ENCODE data around the gene S100A2. TPM values are rescaled to one million over a fixed set of nuclear protein-coding genes. Genes with fewer than 3 reads are reported as not detected.

S100A2 gene
- total and polyA plus RNA-seq, 2 donors (not counting 1 experiment from before 2014, with no cell fraction given) = 0.19 TPM; not detected in 1

- H3K27ac Mint-ChIP-seq = peak within 1 kb of the TSS; percentile 37
- CTCF ChIA-PET = interaction anchor here (1.6 to 7.5 kb wide), 2 partner anchors 14 to 16 kb away, joined by 5 to 59 read pairs; partner anchors contain the start of gene S100A6
- no peak within 1 kb of the TSS for H2AFZ ChIP-seq (ENCODE audit: insufficient read depth, low read depth, low read length, poor library complexity, severe bottlenecking)
- H3K4me1 Mint-ChIP-seq = peaks cover 31% of the 10 kb centered on the region
- 78% methylated on average over 11 of the region's 14 CpGs for WGBS (ENCODE audit: insufficient coverage)
- no peaks in the 10 kb centered on the region for H3K36me3 ChIP-seq (replicated peaks in 1 of 2; ENCODE audit: control extremely low read depth in 1 of 2, control insufficient read depth in 1 of 2, extremely low read depth in 1 of 2, insufficient read depth in 2 of 2, low read length in 1 of 2)
- no peaks in the 10 kb centered on the region for H4K20me1 ChIP-seq (ENCODE audit: control insufficient read depth, insufficient read depth, low read length, poor library complexity, severe bottlenecking)
- H3K9me3 ChIP-seq (ENCODE audit: control extremely low read depth in 1 of 3, control insufficient read depth in 2 of 3, insufficient read depth in 1 of 3, low read length in 2 of 3) = no peaks in the 10 kb centered on the region
- POLR2A ChIA-PET = no interaction called here
- DNase-seq (no peak), ATAC-seq (ENCODE audit: low read depth) (no peak)
- TF ChIP-seq EZH2 (IDR thresholded peaks at IDR 0.05; ENCODE audit: borderline replicate concordance, insufficient read depth, low read depth, low read length, poor library complexity, severe bottlenecking) (no peak), CTCF (IDR thresholded peaks at IDR 0.05) (no peak)
- H3K79me2 ChIP-seq (ENCODE audit: control insufficient read depth, insufficient read depth, low read length) = no peaks in the 10 kb centered on the region
- peaks cover 0 to 5% (median 0%) of the 10 kb centered on the region in 4 experiments for H3K27me3 ChIP-seq (replicated peaks in 1 of 4; ENCODE audit: control extremely low read depth in 1 of 4, control insufficient read depth in 3 of 4, insufficient read depth in 4 of 4, low read length in 3 of 4)
- H3K27me3 Mint-ChIP-seq = peaks cover 16% of the 10 kb centered on the region
- H3K4me1 ChIP-seq (ENCODE audit: control insufficient read depth in 2 of 2, insufficient read depth in 2 of 2, low read length in 2 of 2) = peaks cover 22 to 28% of the 10 kb centered on the region in 2 donors
- no peak within 1 kb of the TSS for H3K4me3 Mint-ChIP-seq
- no peak within 1 kb of the TSS for H3K9ac ChIP-seq (ENCODE audit: low read length)
- intact Hi-C loops (cut with micrococcal nuclease) = no loop called here
- no peak within 1 kb of the TSS for H3K4me3 ChIP-seq (ENCODE audit: control extremely low read depth in 1 of 5, extremely low read depth in 1 of 5, insufficient read depth in 1 of 5, low read depth in 2 of 5, low read length in 4 of 5)
- H3K27ac ChIP-seq (ENCODE audit: low read length in 2 of 2) = no peak within 1 kb of the TSS
- no peaks in the 10 kb centered on the region for H3K9me3 Mint-ChIP-seq (ENCODE audit: insufficient read depth)
- H3K4me2 ChIP-seq (replicated peaks; ENCODE audit: low read depth, low read length, poor library complexity, severe bottlenecking) = no peak within 1 kb of the TSS
Observed at GRCh38 chr1:153548722-153549688, 16.6 kb downstream of the S100A2 start, which contains the start of gene S100A3. Gene S100A3 (minus strand): TSS chr1:153549258. CDS start chr1:153548485, 773 bp downstream.
